Breast epithelium (tissue), 4 donors: ENCODE measurements around the gene COL17A1. TPM values are rescaled to one million over a fixed set of nuclear protein-coding genes. Genes with fewer than 3 reads are reported as not detected.

ENCODE experiments used
- DNase-seq, 2 donors: peaks; one replicate each; pipeline ENCODE4 v3.0.0-alpha.2; 2019; ENCODE audit warnings: low spot score in 2 of 2
- H3K27ac ChIP-seq, 2 donors: fragments of 200-600 bp; sonication (generic) in 1 of 2; one replicate each; pipeline ENCODE4 v1.5.1; 2016 to 2019; ENCODE audit warnings: mild to moderate bottlenecking in 1 of 2
- H3K27me3 ChIP-seq, 2 donors: fragments of 200-600 bp; sonication (generic) in 1 of 2; one replicate each; pipeline versions ENCODE4 v1.5.1 to v1.6.0; 2017 to 2019; ENCODE audit warnings: control low read depth in 1 of 2, mild to moderate bottlenecking in 1 of 2
- H3K36me3 ChIP-seq: fragments of 200-600 bp; one replicate; pipeline ENCODE4 v1.5.1; 2019
- H3K4me1 ChIP-seq, 2 donors: fragments of 200-600 bp; sonication (generic); one replicate each; pipeline ENCODE4 v1.5.1; 2016 to 2019; ENCODE audit warnings: control low read depth in 1 of 2
- H3K4me3 ChIP-seq, 3 donors: fragments of 200-600 bp; sonication (generic); 1 replicate in 2 of 3; 2 replicates in 1 of 3; pipeline ENCODE4 v1.5.1; 2016 to 2019; ENCODE audit warnings: mild to moderate bottlenecking in 3 of 3, moderate library complexity in 2 of 3
- H3K9me3 ChIP-seq, 2 donors: fragments of 200-600 bp; sonication (generic) in 1 of 2; one replicate each; pipeline ENCODE4 v1.5.1; 2016 to 2019; ENCODE audit warnings: control low read depth in 1 of 2
- CTCF ChIP-seq, 3 donors: fragments of 450-650 bp; IDR thresholded peaks; one replicate each; pipeline ENCODE4 v1.5.1; 2016 to 2017; ENCODE audit warnings: antibody characterized with exemption in 3 of 3, mild to moderate bottlenecking in 3 of 3, moderate library complexity in 3 of 3
- POLR2A ChIP-seq: fragments of 450-650 bp; IDR thresholded peaks from one replicate; pipeline ENCODE4 v1.6.1; 2016; ENCODE audit warnings: antibody characterized with exemption, mild to moderate bottlenecking, moderate library complexity
- POLR2AphosphoS5 ChIP-seq, 3 donors: sonication (generic); formaldehyde crosslinking; IDR thresholded peaks; one replicate each; pipeline ENCODE4 v1.6.1; 2017; ENCODE audit warnings: antibody characterized with exemption in 3 of 3
- intact Hi-C: fragments of 100-400 bp; cut with DNase I; formaldehyde crosslinking; loops from one replicate; pipeline ENCODE4 v1.15.1; 2023; ENCODE audit warnings: low total_unique reads
- total RNA-seq, 3 donors: library from RNA; depleted of rRNA; stranded (reverse); fragments of >200 nt; gene quantifications; one replicate each; pipeline ENCODE4 v1.1.0, GENCODE V29; 2016

The COL17A1 gene
- total RNA-seq, 3 donors from 2014 or later: 0.16 to 56.1 (median 34.1) TPM

- no peak for DNase-seq
Observed at GRCh38 chr10:104043185-104043830, 42.4 kb downstream of the COL17A1 start.

GRCh38 chr10:104041891-104042535 is 43.7 kb downstream of the COL17A1 start:
- Histone ChIP-seq H3K4me1 (no peaks in the 10 kb centered on the region), H3K9me3 (no peaks in the 10 kb centered on the region), H3K27ac (no peak overlapping the region), H3K27me3 (no peaks in the 10 kb centered on the region), H3K36me3 (no peaks in the 10 kb centered on the region), H3K4me3 (no peak overlapping the region)
- no peak for DNase-seq
- intact Hi-C loops: no loop called here
- TF ChIP-seq POLR2AphosphoS5 (IDR thresholded peaks at IDR 0.05): no peak
- no peak for TF ChIP-seq CTCF (IDR thresholded peaks at IDR 0.05)
- no peak for TF ChIP-seq POLR2A

More at GRCh38 chr10:104043185-104043830, 42.4 kb downstream of the COL17A1 start:
- TF ChIP-seq CTCF (IDR thresholded peaks at IDR 0.05): no peak
- TF ChIP-seq POLR2AphosphoS5 (IDR thresholded peaks at IDR 0.05): no peak
- TF ChIP-seq POLR2A: no peak
- H3K9me3 ChIP-seq: no peaks in the 10 kb centered on the region
- no peak overlapping the region for H3K4me3 ChIP-seq
- no peak overlapping the region for H3K27ac ChIP-seq
- intact Hi-C loops: no loop called here
- no peaks in the 10 kb centered on the region for H3K36me3 ChIP-seq
- no peaks in the 10 kb centered on the region for H3K4me1 ChIP-seq
- H3K27me3 ChIP-seq: no peaks in the 10 kb centered on the region

GRCh38 chr10:104040862-104041789 is 44.6 kb downstream of the COL17A1 start:
- H3K27ac ChIP-seq: no peak overlapping the region
- H3K4me1 ChIP-seq: no peaks in the 10 kb centered on the region
- no peaks in the 10 kb centered on the region for H3K27me3 ChIP-seq
- intact Hi-C loops: no loop called here
- no peak for DNase-seq
- no peaks in the 10 kb centered on the region for H3K9me3 ChIP-seq
- no peaks in the 10 kb centered on the region for H3K36me3 ChIP-seq
- H3K4me3 ChIP-seq: no peak overlapping the region
- TF ChIP-seq POLR2AphosphoS5 (IDR thresholded peaks at IDR 0.05) (no peak), POLR2A (no peak), CTCF (IDR thresholded peaks at IDR 0.05) (no peak)

- Histone ChIP-seq H3K4me3 (no peak overlapping the region), H3K4me1 (no peaks in the 10 kb centered on the region), H3K9me3 (no peaks in the 10 kb centered on the region), H3K36me3 (no peaks in the 10 kb centered on the region), H3K27me3 (no peaks in the 10 kb centered on the region), H3K27ac (no peak overlapping the region)
- TF ChIP-seq CTCF (IDR thresholded peaks at IDR 0.05): no peak
- no peak for TF ChIP-seq POLR2AphosphoS5 (IDR thresholded peaks at IDR 0.05)
- no peak for TF ChIP-seq POLR2A
- intact Hi-C loops: no loop called here
- DNase-seq: no peak
Observed at GRCh38 chr10:104040382-104040781, 45.3 kb downstream of the COL17A1 start.
